Gastroesophageal sphincter (tissue), 2 donors: ENCODE measurements around the gene GCHFR.

Experiments
- POLR2A ChIP-seq, 2 donors: fragments of 450-650 bp; IDR thresholded peaks; one replicate each; pipeline ENCODE4 v1.6.1; 2017; ENCODE audit warnings: antibody characterized with exemption in 2 of 2, mild to moderate bottlenecking in 2 of 2, moderate library complexity in 1 of 2
- POLR2AphosphoS5 ChIP-seq: sonication (generic); formaldehyde crosslinking; IDR thresholded peaks from one replicate; pipeline ENCODE4 v1.6.1; 2017; ENCODE audit warnings: antibody characterized with exemption

DNA sequence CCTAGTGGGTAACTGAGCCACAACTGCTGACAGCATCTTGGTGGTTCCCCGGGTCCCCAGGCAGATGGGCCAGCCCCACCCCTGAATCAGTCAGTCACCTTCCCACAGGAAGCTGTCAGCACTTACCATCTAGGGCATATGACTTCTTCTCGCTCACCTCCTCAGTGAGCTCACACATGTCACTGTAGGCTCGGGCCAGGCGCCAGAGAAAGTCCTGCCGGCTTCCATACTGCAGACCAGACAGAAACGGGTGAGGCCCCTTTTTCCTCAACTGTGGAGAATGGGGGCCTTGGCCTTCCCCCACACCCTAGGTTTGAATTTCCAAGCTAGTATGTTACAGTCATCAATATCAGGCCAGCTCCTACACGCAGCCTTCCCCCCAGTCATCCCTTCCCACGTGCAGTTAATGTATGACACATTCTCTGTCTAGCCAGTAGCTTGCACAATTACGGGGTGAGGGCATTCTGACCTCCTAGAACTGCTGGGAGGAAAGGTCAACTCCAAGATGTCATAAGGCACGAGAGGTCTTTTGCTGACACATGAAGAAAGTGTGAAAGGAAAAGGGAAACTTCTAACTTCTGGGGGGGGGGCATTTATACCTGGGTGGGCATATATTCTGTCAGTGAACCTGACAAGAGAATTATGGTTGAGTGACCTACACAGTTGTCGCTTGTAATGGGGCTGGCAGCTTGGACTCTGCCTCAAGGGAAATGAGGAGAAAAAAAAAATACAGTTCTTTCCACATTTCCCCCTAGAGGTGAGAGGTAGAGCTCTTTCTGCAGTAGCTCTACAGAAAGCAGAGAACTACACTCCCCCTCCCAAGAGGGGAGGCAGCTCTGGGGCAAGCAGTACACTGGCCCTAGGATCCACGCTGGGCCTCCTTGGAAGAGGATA, 19.7 kb upstream of the GCHFR start:
- no peak for TF ChIP-seq POLR2AphosphoS5
- no peak for TF ChIP-seq POLR2A (IDR thresholded peaks at IDR 0.05)
